ENCODE results near the gene FUZ.
"Not testable (repeated sequence)": the region's sequence is repeated elsewhere in the genome, so short reads cannot be mapped to it uniquely, and the experiment has no call there.

FUZ gene

GRCh38 chr19:49832556-49832955 is 19.5 kb upstream of the FUZ start:
- no peak for DNase-seq (ENCODE audit: low spot score)

- DNase-seq (ENCODE audit: low spot score), result no peak
Measured at GRCh38 chr19:49831592-49831991, 18.5 kb upstream of the FUZ start.

GRCh38 chr19:49830766-49831165 is 17.7 kb upstream of the FUZ start:
- DNase-seq (ENCODE audit: low spot score), result no peak

- no peak for DNase-seq (ENCODE audit: low spot score)
Measured at GRCh38 chr19:49829721-49830120, 16.6 kb upstream of the FUZ start.

GRCh38 chr19:49829200-49829599 is 16.1 kb upstream of the FUZ start:
- no peak for DNase-seq (ENCODE audit: low spot score)

- no peak for DNase-seq (ENCODE audit: low spot score)
Measured at GRCh38 chr19:49827034-49827433, 13.9 kb upstream of the FUZ start.

GRCh38 chr19:49824662-49825061 is 11.6 kb upstream of the FUZ start:
- no peak for DNase-seq (ENCODE audit: low spot score)

- no peak for DNase-seq (ENCODE audit: low spot score)
Measured at GRCh38 chr19:49823472-49823871, 10.4 kb upstream of the FUZ start.

- no peak for DNase-seq (ENCODE audit: low spot score)
Measured at GRCh38 chr19:49820125-49820524, 7.0 kb upstream of the FUZ start.

- DNase-seq (ENCODE audit: low spot score), result not testable (repeated sequence)
Measured at GRCh38 chr19:49819452-49820115, 6.5 kb upstream of the FUZ start.

- no peak for DNase-seq (ENCODE audit: low spot score)
Measured at GRCh38 chr19:49818649-49819370, 5.7 kb upstream of the FUZ start.

- DNase-seq (ENCODE audit: low spot score), result peak; percentile 93
Measured at GRCh38 chr19:49817964-49818648, 5.0 kb upstream of the FUZ start, which contains the start of gene MED25. Gene MED25, plus strand, starts transcription at chr19:49818289. Its CDS starts 53 bp downstream, at chr19:49818342.

- DNase-seq (ENCODE audit: low spot score), result no peak
Measured at GRCh38 chr19:49816590-49816989, 3.5 kb upstream of the FUZ start.

- no peak for DNase-seq (ENCODE audit: low spot score)
Measured at GRCh38 chr19:49814010-49814409, 918 bp upstream of the FUZ start.

- no peak for DNase-seq (ENCODE audit: low spot score)
Measured at GRCh38 chr19:49812452-49812996, 568 bp downstream of the FUZ start.

GRCh38 chr19:49811328-49811727 is 1.8 kb downstream of the FUZ start:
- DNase-seq (ENCODE audit: low spot score), result no peak

GRCh38 chr19:49809941-49810389 is 3.1 kb downstream of the FUZ start:
- DNase-seq (ENCODE audit: low spot score), result no peak

GRCh38 chr19:49809160-49809940 is 3.7 kb downstream of the FUZ start:
- DNase-seq (ENCODE audit: low spot score), result peak; percentile 46

- peak; percentile 94 for DNase-seq (ENCODE audit: low spot score)
Measured at GRCh38 chr19:49808711-49809159, 4.4 kb downstream of the FUZ start.

- DNase-seq (ENCODE audit: low spot score), result no peak
Measured at GRCh38 chr19:49807904-49808675, 5.0 kb downstream of the FUZ start.
